HG02970 (cell line): ENCODE results near the gene PLD1.
"Not testable (repeated sequence)": the region's sequence is repeated elsewhere in the genome, so short reads cannot be mapped to it uniquely, and the experiment has no call there.

Experiments
- ATAC-seq: cut with Tn5 transposase; IDR thresholded peaks from one replicate; pipeline ENCODE4 v1.9.1; 2021; ENCODE audit warnings: mild to moderate bottlenecking, moderate library complexity, moderate number of reproducible peaks; ENCODE audit not compliant: unreplicated experiment, low FRiP score

PLD1 gene

GRCh38 chr3:171809861-171810628, at the start of gene PLD1:
Gene PLD1 (minus strand): TSS chr3:171810483. CDS start chr3:171738051, 72,432 bp downstream.
- peak; percentile 45 for ATAC-seq

DNA sequence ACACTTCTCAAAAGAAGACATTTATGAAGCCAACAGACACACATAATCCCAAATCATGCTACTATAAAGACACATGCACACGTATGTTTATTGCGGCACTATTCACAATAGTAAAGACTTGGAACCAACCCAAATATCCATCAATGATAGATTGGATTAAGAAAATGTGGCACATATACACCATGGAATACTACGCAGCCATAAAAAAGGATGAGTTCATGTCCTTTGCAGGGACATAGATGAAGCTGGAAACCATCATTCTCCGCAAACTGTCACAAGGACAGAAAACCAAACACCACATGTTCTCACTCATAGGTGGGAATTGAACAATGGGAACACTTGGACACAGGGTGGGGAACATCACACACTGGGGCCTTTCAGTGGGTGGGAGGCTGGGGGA, 48.5 kb upstream of the PLD1 start:
- ATAC-seq: not testable (repeated sequence)

- no peak for ATAC-seq
Observed at GRCh38 chr3:171854649-171855305, 44.5 kb upstream of the PLD1 start.

DNA sequence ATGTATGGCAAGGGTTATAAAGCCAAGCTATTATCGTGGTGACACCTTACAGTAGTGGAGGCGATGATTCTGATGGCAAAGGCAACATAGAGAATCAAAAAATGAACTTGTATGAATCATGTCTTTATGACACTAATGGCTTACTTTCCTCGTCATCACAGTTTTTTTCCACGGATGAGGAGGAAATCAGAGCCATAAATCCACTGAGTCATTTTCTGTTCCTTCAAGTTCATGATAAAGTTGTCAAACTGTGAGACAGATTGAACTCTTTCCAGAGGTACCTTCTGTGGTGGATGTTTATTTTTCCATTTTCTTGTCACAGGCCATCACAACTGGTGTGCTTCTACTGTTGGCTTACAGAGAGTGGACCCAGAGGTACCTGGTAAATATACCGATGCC, 41.4 kb upstream of the PLD1 start:
- ATAC-seq: no peak

DNA sequence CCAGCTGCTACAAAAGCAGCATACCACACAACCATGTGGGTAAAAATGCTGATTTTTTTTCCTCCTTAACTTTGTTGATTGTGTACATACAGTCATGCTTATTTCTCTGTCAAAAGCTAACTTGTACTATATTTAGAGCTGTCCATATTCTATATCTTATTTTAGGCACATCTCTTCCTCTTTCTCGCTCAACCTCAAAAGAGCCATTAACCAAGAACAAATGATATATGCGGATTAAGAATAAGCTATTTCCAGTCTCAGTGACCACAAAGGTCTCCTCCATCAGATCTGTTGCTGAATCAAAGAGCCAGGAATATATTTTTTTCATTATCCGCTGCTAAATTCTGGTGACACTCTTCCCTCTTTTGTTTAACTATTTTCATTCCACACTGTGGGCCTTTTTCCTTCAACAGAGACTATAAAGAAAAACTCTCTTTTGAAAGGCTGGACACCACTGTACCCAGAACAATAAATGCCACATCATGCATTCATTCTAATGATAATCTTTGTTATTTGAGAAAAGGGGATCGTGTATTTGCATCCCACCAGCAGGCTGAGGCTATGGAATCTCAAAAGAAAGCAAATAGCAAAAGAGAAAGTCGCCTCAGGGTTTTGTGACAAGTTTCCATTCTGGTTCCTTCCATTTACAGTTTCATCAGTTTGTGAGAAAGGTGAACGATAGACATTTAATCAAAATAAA, 40.8 kb upstream of the PLD1 start:
- ATAC-seq: no peak

GRCh38 chr3:171850320-171850959, 40.2 kb upstream of the PLD1 start:
- ATAC-seq: no peak

DNA sequence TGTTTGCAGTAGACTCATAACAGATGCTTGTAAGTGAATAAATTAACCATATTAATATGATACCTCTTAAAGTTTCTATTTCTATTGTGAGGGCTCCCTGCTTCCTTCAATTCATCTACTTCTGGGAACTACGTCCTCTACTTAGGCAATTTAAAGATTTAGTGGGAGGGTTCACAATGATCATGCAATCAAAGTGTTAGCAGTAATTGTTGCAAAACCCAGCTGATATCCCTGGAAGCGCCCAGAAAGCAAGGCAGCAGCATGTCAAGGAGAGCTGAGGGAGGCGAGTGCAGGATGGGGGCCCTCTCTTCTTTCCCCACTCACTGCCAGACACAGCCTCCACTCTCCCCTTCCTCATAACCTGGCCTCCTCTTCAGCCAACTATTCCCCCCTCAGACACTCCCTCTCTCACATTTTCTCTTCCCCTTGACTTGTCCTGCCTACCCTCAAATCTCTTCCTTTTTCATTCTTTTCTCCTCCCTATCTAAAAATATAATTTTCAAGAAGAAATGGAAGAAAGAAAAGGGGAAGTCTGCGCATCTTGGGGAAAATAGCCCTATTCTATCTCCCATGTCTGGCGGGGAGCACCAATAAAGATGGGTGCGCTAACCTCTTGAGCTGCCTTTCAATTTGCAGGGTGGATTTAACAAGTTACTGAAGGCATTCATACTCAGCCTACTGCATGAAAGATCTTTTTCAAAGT, 39.5 kb upstream of the PLD1 start:
- ATAC-seq: no peak

DNA sequence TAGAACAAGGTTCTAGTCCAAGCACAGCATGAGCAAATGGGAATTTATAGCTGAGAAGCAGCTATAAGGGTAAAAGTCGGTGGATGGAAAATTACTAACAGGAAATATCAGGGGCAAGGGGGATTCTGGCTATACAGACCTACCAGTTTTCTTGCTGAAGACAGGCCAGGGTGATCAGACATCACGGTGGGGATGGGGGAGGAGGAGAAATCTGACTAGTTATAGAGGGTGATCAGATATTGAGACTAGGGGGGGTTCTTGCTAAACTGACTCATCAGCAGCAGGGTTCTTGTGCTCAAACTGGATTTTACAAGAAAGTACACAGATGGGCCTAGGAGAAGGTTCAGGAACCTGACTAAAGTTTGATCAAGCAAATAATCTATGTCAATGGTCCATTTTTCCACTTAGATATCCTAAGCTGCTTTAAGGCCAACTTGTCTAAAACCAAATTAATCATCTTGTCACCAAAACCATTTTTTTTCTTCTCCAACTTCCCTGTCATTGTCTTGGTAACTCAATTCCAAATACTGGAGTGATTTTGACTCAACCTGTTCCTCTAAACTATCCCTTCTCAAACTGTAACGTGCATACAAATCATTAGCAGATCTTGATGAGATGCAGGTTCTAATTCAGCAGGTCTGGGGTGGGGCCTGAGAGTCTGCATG, 37.4 kb upstream of the PLD1 start:
- no peak for ATAC-seq

DNA sequence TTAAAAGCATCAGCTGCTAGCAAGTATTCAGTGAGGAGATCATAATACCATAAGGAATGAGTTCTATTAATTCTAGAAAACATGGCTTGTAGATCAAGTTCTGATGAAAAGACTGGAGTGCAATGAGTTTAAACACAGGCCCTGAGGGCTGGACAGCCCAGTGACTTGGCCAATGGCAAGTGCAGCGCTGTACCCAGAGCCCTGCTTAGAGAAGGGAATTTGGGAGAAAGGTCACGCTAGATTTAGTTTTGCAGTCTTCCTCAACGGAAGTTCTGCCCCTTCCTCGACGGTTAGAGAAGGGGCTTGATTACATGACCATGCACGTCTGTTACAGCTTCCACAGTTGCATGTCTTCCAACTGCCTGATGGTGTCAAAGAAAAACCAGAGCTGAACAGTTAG, 36.9 kb upstream of the PLD1 start:
- ATAC-seq: no peak

- ATAC-seq: no peak
Observed at GRCh38 chr3:171846597-171846996, 36.3 kb upstream of the PLD1 start.

DNA sequence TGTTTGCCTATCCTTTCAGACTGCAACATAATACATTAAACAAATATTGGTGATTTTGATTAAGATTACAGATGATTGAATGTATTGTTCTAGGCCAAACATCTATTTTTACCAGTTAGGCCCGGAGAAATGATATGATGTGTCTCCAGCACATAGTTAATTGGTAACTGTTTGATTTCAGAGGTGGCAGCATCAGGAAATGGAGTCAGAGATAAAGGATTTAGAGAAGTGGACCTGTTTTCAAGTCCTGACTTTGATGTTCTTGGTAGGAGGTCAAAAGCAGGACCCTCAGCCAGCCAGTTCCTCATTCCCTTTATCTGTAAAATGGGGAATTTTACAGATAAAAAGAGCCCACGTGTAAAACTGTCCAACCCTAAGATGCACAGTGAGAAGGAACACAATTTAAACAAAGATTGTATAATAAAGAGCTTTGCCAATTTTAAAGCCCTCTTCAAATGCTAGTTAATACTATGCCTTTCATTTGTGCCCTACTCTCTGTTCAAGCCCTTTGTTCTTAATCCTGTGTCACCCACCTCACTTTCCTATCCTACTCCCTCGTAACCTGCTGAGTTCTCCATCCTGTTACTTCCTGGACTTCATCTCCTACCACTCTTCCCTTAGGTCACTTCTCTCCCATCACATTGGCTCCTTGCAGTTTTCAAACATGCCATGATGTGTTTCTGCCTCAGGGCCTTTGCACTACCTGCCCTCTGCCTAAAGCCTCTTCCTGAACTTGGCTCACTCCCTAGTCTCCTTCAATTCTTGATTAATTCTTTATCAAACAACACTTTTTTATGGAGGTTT, 35.4 kb upstream of the PLD1 start:
- no peak for ATAC-seq

DNA sequence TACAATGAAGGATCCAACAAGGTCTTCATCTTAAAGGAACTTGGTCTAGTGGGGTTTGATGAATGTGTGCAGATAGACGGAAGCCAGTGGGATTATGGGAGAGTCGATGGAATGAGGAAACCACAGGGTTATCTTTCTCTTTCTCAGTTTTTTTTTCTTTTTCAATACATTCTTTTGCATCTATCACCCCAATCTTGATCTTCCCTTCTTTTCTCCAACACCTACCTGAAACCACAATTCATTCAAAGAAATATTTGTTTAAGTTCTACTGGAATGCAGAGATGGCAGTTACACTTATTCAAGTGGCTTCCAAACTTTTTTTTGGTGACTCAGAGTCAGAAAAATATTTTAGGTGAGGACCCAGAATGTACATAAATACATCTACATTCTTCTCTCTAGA, 34.6 kb upstream of the PLD1 start:
- ATAC-seq: no peak

GRCh38 chr3:171842864-171843518, 32.7 kb upstream of the PLD1 start, which contains the start of gene TMEM212:
Gene TMEM212 (plus strand): TSS chr3:171843349. CDS start chr3:171843384, 35 bp downstream.
- no peak for ATAC-seq

DNA sequence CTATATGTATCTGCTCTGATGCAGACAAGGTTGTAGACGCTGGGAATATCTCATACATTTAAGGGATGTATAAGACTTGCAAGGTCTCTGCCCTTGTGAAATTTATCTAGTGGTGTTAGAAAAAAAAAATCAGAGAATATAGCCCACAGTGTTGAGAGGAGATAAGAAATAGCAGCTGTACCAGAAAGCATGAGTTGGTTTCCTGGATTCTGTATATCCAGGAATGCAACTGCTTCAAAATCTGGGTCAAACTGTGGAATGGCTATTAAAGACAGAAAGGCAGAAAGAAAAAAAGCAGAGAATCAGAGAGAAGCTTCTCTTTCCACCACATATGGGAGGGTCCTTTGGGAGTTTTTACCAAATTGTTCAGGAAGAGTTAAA, 31.3 kb upstream of the PLD1 start:
- no peak for ATAC-seq

- no peak for ATAC-seq
Observed at GRCh38 chr3:171840811-171841619, 30.7 kb upstream of the PLD1 start.

- no peak for ATAC-seq
Observed at GRCh38 chr3:171840445-171840810, 30.1 kb upstream of the PLD1 start.

DNA sequence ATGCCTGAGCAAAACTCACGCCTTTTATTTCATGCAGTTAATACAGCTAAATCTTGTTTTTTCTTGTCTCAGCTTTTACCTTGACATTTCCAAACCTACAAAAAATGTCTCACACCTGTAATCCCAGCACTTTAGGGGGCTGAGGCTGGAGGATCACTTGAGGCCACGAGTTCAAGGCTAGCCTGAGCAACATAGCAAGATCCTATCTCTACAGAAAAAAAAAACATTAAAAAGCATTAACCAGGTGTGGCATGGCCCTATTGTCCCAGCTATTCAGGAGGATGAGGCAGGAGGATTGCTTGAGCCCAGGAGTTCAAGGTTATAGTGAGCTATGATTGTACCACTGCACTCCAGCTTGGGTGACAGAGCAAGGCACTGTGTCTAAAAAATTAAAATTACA, 29.0 kb upstream of the PLD1 start:
- ATAC-seq: no peak

DNA sequence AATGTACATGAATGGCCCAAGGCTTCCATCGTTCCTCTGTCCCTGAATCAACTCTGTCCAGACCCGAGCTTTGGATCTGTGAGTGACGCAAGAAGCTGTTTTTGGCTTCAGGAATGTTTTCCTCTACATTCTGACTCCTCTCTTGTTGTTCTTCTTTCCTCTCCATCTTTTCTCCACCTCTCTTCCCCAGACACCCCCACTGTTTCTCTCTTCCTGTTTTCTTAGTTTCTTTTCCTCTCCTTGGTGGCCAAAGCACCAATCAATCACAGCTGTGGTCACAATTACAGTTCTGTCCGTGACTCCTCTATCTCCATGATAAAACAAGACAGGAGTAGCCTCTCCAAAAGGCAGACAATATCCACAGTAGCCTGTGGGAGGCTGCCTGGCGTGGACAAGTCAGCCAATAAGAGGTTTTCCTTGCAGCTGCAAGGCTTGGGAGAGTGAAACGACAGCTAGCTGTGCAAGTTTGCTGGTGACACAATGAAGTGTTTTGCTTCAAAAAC, 28.0 kb upstream of the PLD1 start:
- no peak for ATAC-seq
